ENCODE data around the gene RNGTT.

The RNGTT gene

DNA sequence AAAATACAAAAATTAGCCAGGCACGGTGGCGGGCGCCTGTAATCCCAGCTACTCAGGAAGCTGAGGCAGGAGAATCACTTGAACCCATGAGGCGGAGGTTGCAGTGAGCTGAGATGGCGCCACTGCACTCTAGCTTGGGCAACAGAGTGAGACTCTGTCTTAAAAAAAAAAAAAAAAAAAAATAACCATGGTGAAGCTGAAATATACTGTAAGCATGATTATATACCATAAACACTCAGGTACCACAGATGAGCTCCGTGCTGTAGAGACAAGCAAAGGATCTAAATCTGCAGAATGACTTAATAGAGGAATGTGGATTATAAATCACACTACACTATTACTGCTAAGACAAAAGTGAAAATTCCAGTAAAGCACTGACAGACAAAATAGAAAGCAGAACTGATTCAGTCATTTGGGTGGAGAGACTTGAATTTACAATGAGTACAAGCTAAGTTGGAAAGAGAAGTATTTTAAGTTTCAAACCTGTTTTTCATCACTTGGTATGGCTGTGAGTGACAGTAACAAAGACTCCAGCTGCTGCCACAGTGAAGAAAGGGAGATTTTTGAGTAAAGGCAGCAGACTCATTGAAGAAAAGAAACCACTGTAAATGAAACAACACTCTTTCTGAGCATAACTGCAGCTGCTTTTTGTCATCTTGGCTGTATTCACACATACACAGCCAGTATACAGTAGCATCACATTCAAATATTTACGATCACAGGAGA is 322.1 kb downstream of the RNGTT start:
- no peak for DNase-seq

DNA sequence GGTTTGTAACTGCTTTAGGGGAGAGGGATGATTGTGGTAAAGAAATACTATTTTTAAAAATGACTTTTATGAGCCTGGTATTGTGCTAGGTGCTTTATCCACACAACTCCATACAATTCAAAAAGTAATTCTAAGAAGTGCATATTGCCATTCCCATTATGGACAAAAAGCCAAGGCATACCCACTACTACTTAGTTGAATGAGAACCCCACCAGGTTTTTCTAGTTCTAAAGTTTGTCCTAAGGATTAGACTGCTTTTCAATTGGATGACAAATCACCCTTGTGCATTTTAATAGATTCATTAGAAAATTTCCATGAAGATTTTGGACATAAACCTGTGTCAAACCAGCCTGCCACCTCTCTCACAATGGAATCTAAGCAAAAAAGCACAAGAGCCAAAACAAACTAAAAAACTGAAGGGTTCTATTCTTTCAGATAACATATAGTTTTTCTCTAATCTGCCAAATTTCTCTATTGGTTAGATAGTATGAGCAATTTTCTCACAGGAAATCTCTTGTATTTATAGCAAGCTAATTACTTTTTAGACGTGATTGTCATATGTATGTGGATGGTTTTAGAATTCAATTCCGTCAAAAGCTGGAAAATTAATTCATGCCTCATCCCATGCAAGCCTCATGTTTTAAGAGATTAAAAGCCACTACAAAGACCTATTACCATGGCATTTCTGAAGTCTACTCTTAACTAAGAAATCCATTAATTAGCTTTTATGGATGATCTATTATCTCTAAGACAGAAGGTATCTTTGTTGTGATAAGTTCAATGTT is 325.5 kb downstream of the RNGTT start:
- no peak for DNase-seq

DNA sequence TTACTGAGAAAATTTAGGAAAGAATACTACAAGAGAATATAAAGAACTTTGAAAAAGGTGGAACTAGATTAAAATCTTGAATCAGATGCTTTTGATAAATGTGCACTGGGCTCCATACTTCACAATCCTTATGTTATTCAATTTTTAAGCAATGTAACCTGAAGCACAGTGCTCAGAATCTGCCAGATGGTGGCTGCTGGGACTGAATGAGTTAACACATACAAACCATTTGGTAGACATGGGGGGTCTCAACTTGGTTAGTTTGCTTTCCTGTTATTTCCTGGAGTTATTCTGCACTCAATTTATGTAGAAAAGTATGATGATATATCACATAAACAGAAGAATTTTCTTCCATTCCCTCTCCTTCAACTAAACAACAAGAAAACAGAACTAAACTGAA is 326.5 kb downstream of the RNGTT start:
- no peak for DNase-seq

DNA sequence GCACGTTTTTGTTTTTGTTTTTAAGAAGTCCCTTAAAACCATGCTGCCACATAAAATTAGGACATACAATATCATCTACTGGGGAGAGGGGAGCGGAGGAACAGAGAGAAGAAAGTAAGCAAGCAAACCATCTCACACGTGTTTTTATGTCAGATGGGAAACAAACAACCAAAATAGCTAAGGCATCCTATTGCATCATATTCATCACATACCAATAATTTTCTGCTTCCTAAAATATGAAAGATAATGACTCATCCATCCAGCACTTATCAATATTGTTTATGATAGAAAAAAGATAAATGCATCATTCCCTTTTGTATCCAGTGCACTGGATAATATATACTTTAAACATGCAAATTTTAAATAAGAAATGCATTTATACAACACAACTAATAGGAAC is 329.6 kb downstream of the RNGTT start:
- DNase-seq, result no peak

DNA sequence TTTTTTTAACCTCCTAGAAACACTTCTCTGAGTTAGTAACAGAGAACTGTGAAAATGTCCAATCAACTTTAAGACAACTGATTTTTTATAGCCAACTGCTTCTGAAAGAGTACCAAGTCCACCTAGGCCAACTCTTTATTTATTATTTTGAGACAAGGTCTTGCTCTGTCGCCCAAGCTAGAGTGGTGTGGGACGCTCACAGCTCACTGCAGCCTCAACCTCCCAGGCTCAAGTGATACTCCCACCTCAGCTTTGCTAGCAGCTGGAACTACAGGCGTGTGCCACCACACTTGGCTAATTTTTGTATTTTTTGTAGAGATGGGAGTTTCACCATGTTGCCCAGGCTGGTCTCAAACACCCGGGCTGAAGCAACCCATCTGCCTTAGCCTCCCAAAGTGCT is 331.6 kb downstream of the RNGTT start:
- DNase-seq, result no peak

DNA sequence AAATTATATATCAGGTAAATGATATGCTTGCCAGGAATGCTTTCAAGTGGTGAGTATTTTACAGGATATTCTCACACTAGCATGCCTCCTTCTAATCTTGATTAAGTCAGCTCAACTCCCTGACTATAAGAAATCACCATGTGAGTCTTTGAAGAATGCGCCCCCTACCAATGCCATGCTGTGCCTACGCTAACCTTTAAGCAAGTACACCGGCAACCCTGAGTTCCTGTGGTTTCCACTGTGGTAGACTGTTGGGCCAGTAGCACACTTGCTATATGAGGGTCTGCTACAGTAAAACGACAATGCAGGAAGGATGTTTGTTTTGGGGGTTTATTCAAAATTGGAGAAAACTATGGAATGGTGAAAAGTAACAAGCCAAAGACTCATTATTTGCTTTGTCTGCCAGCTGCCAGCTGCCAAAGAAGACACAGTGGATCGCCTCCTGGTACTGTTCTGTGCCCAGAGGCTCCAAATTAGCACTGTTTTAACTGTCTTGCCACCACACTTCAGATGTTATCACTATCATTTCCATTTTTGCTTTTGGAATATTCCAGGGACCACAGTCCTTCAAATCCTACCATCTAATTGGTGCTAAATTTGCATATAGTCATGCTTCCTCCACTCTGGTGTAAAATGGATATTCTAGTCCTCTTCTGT is 333.5 kb downstream of the RNGTT start:
- peak in 1 of 2 experiments; percentile 11 for DNase-seq

DNA sequence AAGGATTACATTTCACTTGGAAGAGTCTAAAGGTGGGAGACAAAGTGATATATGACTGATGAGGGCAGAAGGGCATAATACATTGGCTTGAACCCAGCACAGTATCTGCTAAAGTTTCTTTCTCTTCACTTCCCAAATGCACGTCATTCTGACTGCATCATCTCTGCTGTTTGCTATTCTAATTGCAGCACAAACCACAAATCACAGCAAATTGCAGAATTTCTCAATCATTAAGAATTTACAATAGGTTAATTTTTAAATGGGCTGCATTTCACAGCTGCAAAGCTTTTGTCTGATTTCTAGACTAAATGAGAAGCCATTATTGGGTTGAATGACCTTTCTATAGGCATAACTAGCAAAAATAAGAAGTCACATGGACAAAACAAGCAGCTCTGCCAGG is 337.0 kb downstream of the RNGTT start:
- peak; percentile 26 to 44 for DNase-seq

DNA sequence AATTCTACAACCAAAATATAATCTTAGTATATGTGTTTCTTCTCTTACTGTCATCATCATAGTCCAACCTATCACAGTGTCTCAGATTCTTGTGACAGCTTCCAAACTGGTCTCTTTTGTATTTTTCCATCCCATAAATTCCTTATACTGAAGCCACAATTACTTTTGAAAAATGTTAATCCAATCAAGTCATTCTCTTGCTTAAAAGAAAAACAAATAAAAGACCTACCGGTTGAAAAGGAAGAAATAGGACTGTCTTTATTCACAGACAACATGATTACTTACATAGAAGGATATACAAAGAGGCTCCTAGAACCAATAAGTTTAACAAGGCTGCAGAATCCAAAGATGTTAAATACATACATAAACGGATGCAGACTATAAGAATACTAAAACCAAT is 339.9 kb downstream of the RNGTT start:
- no peak for DNase-seq

DNA sequence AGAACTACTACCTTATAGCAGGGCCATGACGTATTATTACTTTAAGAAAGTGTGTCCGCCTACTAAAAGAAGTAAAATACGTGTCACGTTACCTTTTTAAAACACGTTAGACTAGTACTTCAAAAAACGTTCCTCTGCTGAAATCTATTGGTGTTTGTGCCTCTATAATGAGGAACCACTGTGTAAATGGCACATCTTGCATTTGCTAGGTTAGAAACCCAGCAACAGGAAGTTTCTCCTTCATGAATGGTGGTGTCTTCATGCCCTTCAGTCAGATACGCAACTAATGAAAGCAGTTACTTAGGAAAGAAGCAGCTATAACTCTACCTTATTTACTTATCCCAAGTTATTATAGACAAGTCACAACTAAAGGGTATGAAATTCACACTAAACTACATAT is 343.5 kb downstream of the RNGTT start:
- DNase-seq, result no peak

DNA sequence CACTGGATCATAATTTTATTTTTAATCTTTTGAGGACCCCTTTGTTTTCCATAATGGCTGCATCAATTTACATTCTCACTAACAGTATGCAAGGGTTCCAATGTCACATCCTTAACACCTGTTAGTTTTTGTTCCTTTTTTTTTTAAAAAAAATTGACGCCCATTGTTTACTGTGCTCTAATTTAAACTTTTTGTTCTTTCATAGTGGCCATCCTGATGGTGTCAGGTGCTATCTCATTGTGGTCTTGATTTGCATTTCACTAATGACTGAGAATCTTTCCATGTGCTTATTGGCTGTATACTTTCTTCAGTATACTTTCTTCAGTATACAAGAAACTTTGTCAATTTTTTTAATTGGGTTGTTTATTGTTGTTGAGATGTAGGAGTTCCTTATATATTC is 347.0 kb downstream of the RNGTT start:
- DNase-seq, result no peak

DNA sequence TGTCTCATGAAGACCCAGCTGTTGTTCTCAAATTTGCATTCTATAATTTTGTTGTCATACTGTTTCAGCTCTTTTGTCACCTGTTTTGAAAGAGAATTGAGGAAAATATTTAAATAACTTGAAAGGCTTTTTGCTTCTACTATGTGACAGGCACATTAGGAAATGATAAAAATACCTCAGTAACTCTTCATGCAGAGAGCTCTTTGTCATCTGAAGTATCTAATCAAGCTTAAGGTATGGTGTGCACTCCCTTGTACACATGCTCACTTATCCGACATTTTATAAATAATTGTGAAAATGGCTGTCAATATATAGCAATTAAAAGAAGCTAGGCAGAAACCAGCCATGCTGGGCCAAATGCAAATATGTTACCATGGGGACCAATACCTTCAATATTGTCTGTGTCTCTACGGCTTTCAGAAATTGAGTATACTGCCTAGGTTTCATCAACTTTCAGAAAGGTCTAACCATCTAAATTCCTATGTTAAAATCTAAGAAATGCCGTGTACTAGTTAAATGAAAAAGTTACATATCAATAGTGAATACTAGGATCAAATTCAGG is 349.0 kb downstream of the RNGTT start:
- peak in 1 of 2 experiments; percentile 4 for DNase-seq

DNA sequence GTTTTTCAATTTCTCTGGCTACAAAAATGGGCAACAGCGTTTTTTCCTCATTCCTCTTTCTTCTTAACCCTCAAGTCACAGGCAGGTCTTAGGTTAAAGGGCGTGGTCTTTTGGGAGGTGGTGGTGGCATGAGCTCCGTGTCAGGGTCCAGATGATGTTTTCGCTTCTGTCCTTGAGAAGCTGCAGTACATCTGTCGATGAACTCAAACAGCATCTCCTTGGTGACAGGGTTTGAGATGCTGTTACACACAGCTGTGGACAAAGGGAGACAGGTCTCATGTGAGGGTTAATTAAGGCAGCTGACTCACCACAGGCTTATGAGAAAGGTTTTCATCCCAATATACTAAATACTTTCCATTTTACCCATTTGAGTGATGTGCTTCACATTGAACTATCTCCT is 350.8 kb downstream of the RNGTT start:
- no peak for DNase-seq

DNA sequence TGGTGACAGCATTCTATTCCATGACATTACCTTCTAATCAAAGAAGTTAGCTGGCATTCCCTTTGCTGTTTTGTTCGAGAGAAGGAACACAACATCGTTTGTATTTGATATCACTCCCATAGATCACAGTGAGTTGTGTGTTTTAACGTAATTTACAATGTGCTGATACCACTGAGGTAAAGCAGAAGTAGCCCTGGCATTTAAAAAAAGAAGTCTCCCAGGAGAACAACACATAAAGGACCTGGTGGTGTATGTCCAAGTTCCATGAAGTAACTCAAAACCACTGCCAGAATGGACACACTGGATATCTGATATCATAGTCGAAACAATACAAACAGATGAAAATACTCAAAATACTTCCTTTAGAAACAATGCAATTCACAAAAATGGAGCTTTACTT is 351.7 kb downstream of the RNGTT start:
- DNase-seq, result no peak

DNA sequence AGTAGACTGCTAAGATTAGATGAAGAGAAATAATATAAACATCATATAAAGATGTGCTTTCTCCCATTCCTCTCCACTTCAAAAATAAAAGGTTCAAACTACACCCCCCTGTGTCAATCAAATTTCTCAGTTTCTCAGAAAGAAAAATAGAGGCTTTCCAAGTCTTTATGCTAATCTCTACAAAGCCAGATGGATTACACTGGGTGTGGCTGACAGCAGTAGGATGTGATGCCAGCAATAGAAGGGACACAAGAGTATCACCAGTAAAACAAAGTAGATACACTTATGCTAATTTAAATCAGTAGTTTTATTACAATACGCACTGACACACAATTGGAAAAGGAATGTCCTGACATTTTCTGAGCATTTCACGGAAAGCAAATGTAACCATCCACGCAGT is 353.4 kb downstream of the RNGTT start:
- DNase-seq, result no peak

DNA sequence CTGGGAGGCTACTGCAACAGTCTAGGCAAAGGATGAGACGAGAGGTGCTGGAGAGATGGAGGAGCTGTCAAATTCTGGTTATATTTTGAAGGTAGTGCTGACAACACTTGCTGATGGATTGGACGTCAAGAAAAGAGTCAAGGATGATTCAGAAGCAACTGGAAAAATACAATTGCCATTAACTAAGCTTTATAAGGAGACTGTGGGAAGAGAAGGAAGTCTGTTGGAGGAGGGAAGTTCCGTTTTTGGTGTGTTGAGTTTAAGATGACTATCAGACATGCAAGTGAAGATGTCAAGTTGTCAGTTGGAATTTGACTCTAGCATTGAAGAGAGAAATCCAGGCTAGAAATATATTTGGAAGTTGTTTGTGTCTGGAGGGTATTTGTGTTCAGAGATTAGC is 358.1 kb downstream of the RNGTT start:
- DNase-seq, result no peak

DNA sequence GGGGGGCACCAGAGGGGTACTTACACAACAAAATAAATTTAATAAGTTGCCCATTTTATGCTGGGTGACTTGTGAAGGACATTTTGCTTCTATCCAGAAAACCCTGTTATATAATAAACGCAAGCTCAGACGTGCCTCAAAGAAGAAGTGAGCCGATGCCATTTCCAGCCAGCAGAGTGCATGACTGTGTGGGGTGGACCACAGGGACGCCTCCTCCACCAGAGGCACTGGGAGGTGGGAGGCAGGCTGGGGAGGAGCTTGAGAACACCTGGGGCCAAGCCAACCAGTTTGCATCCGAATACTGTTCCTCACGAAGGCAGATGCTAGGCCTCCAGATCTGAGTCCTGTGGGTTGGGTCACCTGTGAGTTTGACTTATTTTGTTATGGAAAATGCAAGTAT is 363.8 kb downstream of the RNGTT start:
- no peak for DNase-seq

DNA sequence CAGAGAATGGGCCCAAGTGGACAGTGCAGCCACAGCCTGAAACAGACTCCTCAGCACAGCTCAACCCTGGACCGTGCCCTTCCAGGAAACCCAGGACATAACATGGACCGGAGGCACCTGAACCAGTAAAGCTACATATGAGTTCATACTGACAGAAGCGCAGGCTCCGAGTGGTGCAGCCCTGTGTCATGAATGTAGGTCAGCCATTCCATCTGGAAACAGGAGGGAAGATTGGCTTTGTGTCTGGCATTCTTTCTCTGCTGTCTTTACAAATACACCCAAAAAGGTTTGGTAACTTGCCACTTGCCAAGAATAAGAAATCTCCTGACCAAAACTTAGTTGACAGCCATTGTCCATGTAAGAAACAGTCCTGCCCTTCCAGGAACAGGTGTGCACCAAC is 366.6 kb downstream of the RNGTT start:
- no peak for DNase-seq

DNA sequence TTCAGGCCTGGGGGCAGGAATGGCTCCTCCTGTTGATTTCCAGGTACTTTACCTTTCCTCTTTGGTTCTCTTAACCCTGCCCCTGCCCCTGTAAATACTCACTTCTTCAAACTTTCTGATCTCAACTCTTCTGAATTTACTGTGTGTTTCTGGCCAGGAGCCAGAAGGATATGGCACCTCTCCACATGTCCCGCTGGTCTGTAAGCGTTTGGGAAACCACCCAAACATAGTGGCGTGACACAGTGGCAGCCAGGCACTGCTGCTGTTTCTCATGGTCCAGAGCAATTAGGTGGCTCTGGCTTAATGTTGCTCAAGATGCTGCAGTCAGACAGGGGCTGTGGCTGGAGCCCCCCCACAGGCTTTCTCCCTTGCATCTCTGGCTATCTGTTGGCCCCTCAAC is 374.5 kb downstream of the RNGTT start:
- no peak for DNase-seq

DNA sequence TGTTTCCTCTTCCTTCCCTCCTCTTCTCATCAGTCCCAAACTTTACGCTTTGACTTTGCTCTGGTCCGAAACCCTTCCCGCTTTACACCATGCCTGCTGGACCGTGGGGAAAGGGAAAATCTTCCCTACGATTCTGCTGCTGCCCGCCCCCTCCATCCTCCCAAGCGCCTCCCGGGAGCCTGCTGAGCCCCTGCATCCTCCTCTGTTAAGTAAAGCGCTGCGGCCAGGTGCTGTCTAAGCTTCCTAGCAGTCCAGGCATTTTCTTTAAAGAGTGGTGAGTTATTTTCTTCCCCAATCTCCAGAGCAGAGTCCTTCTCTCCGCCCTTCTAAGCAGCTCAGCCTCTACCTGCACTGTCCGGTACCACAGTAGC is 376.3 kb downstream of the RNGTT start:
- DNase-seq, result no peak

DNA sequence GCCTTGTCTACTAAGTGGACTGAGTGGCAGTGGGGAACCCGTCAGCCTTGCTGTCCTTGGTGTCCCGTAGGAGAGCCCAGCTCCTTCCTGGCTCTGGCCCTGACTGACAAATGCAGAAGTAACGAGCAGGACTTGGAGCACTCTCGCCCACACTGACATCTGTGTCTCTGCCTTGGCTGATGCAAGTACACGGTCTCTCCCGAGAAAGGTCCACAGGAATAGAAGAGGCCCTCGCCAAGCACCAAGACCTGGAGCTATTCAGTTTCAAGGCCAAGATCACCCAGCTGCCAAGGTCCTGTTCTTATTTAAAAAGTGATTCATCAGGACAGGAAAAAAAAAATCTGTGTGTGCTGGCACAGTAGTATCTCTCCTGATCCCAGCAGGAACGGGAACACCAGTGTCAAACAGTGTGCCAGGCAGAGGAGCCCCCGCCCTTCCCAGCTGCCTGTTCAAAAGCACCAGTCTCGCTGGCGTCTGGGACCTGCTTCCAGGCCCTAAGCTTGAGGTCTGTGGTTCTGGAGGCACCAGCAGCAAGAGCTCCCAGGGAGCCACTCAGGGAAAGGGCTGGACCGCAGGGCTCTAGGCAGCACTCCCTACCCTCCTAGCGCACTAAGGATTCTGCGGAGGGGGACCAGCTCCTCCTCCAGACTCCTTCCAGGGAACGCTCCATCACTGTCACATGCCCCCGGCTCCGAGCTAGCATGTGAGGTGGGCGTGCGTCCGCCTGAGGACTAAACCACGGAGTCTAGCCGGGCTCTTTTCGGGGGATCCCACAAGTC is 376.9 kb downstream of the RNGTT start:
- no peak for DNase-seq

DNA sequence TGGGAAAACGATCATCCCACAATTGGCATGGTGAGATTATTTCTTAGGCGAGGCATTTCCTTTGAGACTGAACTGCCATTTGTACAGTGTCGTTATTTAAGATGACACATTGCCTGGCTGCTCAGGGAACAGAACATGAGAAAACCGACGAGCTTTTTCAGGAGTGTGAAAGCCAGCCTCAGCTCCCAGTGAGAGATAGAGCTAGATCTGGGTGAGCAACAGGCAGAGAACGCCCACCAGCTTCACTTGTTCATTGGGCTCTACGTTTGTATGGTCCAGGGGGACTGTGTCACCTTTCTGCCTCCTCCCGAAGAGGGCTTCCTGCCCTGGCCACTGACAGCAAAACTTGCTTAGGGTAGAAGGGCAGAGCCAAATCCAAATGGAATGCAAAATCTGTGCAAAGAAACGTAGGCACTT is 378.1 kb downstream of the RNGTT start:
- DNase-seq, result no peak

DNA sequence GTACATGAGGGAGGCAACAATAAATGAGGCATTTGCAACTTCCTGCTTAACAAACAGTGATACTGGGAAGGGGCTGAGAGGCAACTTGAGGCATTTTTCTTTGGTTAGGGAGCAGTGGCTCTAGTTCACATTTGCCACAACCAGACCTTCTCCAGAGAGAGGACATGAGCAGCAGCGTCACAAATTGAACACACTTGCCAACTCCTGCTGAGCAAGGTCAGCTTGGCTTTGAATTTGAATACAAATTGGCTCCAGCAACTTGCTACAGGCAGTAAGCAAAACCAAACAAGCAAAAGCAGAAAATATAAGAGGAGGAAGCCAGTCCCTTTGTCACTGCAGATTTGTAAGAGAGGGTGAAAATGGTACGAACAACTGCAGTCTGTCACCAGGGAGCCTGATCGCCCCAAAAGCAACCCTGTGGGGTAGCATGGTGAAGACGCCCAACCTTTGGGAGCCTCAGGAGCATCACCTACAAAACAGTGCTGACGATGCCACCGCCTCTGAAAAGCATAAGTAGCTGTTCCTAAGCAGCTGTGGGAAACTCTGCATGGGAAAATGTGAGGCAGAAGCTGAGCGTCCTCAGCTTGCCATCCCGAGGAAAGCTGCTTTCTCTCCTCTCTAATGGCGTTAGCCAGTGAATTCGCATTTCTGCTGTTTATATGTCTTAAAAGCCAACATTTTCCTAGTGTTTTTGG is 378.7 kb downstream of the RNGTT start:
- no peak for DNase-seq
